Endodermal cell (in vitro differentiated cells): Measurements from ENCODE around the gene WDR45. TPM values are rescaled to one million over a fixed set of nuclear protein-coding genes. Genes with fewer than 3 reads are reported as not detected.

Experiments
- DNase-seq: peaks from one replicate; pipeline ENCODE4 v3.0.0-alpha.2; 2017
- H3K27ac ChIP-seq: 2 replicates; pipeline ENCODE4 v1.5.1; 2013; ENCODE audit warnings: mild to moderate bottlenecking, low read depth, low read length, moderate library complexity
- H3K27me3 ChIP-seq: 2 replicates; pipeline ENCODE4 v1.6.1; 2013; ENCODE audit warnings: mild to moderate bottlenecking, low read length, moderate library complexity; ENCODE audit not compliant: insufficient read depth, control insufficient read depth, poor library complexity, severe bottlenecking
- H3K36me3 ChIP-seq: 2 replicates; pipeline ENCODE4 v1.7.0; 2013; ENCODE audit warnings: mild to moderate bottlenecking, low read length, moderate library complexity; ENCODE audit not compliant: control insufficient read depth, insufficient read depth
- H3K4me1 ChIP-seq: one replicate; pipeline ENCODE4 v1.7.0; 2013; ENCODE audit warnings: low read length; ENCODE audit not compliant: control insufficient read depth, insufficient read depth
- H3K4me3 ChIP-seq: 2 replicates; pipeline ENCODE4 v1.5.1; 2013; ENCODE audit warnings: mild to moderate bottlenecking, low read length, moderate library complexity
- H3K9ac ChIP-seq: 2 replicates; pipeline ENCODE4 v1.6.1; 2013; ENCODE audit warnings: mild to moderate bottlenecking, low read length, moderate library complexity; ENCODE audit not compliant: poor library complexity, severe bottlenecking; ENCODE audit errors: extremely low read depth
- H3K9me3 ChIP-seq: 2 replicates; pipeline ENCODE4 v1.6.1; 2013; ENCODE audit warnings: mild to moderate bottlenecking, low read length, moderate library complexity; ENCODE audit not compliant: control insufficient read depth
- H3K27ac Mint-ChIP-seq: 2 replicates; pipeline ENCODE4 v1.8.0; 2020; ENCODE audit warnings: mixed read lengths
- H3K27me3 Mint-ChIP-seq: 2 replicates; pipeline ENCODE4 v1.8.0; 2021; ENCODE audit warnings: mild to moderate bottlenecking, mixed read lengths; ENCODE audit not compliant: insufficient read depth
- H3K36me3 Mint-ChIP-seq: 2 replicates; pipeline ENCODE4 v1.8.0; 2020; ENCODE audit warnings: low read depth, mixed read lengths
- H3K4me1 Mint-ChIP-seq: 2 replicates; pipeline ENCODE4 v1.8.0; 2020; ENCODE audit warnings: mixed read lengths
- H3K4me3 Mint-ChIP-seq: 2 replicates; pipeline ENCODE4 v1.8.0; 2020; ENCODE audit warnings: mild to moderate bottlenecking, moderate library complexity, mixed read lengths
- H3K9me3 Mint-ChIP-seq: 2 replicates; pipeline ENCODE4 v1.8.0; 2020; ENCODE audit warnings: mild to moderate bottlenecking, mixed read lengths
- CTCF ChIP-seq: fragments of 200-600 bp; sonication (generic); conservative IDR thresholded peaks from 2 replicates; pipeline ENCODE4 v1.5.0; 2021; ENCODE audit warnings: antibody characterized with exemption, mild to moderate bottlenecking
- WGBS, 2 experiments: methylation state at CpG; one replicate each; pipeline versions ENCODE4 v1.1.5 to v1.1.7; 2013; ENCODE audit warnings: missing lambda C conversion rate in 2 of 2, mixed read lengths in 1 of 2; ENCODE audit not compliant: insufficient coverage in 1 of 2, insufficient read length in 1 of 2; 5-methylcytosine and 5-hydroxymethylcytosine counted together
- total RNA-seq, 2 donors: library from RNA; stranded (reverse); fragmentation: NEBNext Ultra II Directional in 1 of 2; extraction: Animal tissue kit (Norgen Biotek cat#: 25700) in 1 of 2; gene quantifications; 2 replicates in 1 of 2; 3 replicates in 1 of 2; pipeline ENCODE4 v1.2.1, GENCODE V29; 2021

Gene WDR45
- total RNA-seq, 2 donors from 2014 or later, result 29.8 to 42.5 TPM

- H3K4me3 Mint-ChIP-seq, result no peak overlapping the region
- no peaks in the 10 kb centered on the region for H3K27me3 Mint-ChIP-seq
- WGBS, 2 experiments, result 90% methylated on average over 8 of the region's 8 CpGs; no CpG with 5 or more reads in 1 of the 2 experiments
These were observed 15.0 kb downstream of the WDR45 start for GRCh38 chrX:49064735-49065134.

GRCh38 chrX:49064303-49064702 lies 15.4 kb downstream of the WDR45 start:
- H3K9ac ChIP-seq, result no peak overlapping the region
- DNase-seq, result no peak
- no peaks in the 10 kb centered on the region for H3K4me1 ChIP-seq
- H3K9me3 ChIP-seq, result no peaks in the 10 kb centered on the region
- Mint-ChIP-seq H3K4me1 (no peaks in the 10 kb centered on the region), H3K36me3 (peaks cover 13% of the 10 kb centered on the region), H3K27ac (no peak overlapping the region), H3K4me3 (no peak overlapping the region), H3K27me3 (no peaks in the 10 kb centered on the region), H3K9me3 (peaks cover 60% of the 10 kb centered on the region)
- 96 to 100% methylated on average over 3 to 20 of the region's 20 CpGs for WGBS, 2 experiments
- H3K4me3 ChIP-seq, result no peak overlapping the region
- no peaks in the 10 kb centered on the region for H3K27me3 ChIP-seq
- H3K36me3 ChIP-seq, result no peaks in the 10 kb centered on the region
- no peak overlapping the region for H3K27ac ChIP-seq
- no peak for TF ChIP-seq CTCF

More at GRCh38 chrX:49064735-49065134, 15.0 kb downstream of the WDR45 start:
- H3K9me3 Mint-ChIP-seq, result peaks cover 63% of the 10 kb centered on the region
- H3K27ac Mint-ChIP-seq, result no peak overlapping the region
- Histone ChIP-seq H3K36me3 (no peaks in the 10 kb centered on the region), H3K4me1 (no peaks in the 10 kb centered on the region), H3K9me3 (no peaks in the 10 kb centered on the region), H3K27ac (no peak overlapping the region), H3K4me3 (no peak overlapping the region), H3K9ac (no peak overlapping the region), H3K27me3 (no peaks in the 10 kb centered on the region)
- no peak for TF ChIP-seq CTCF
- H3K36me3 Mint-ChIP-seq, result peaks cover 13% of the 10 kb centered on the region
- no peak for DNase-seq
- H3K4me1 Mint-ChIP-seq, result no peaks in the 10 kb centered on the region

- H3K4me3 Mint-ChIP-seq, result no peak overlapping the region
- Histone ChIP-seq H3K9ac (no peak overlapping the region), H3K4me3 (no peak overlapping the region), H3K36me3 (no peaks in the 10 kb centered on the region), H3K9me3 (no peaks in the 10 kb centered on the region), H3K4me1 (no peaks in the 10 kb centered on the region), H3K27me3 (no peaks in the 10 kb centered on the region), H3K27ac (no peak overlapping the region)
- no peak for DNase-seq
- peaks cover 60% of the 10 kb centered on the region for H3K9me3 Mint-ChIP-seq
- H3K27me3 Mint-ChIP-seq, result no peaks in the 10 kb centered on the region
- peaks cover 13% of the 10 kb centered on the region for H3K36me3 Mint-ChIP-seq
- H3K4me1 Mint-ChIP-seq, result no peaks in the 10 kb centered on the region
- no peak for TF ChIP-seq CTCF
- no peak overlapping the region for H3K27ac Mint-ChIP-seq
- WGBS, 2 experiments, result 96% methylated on average over 4 of the region's 9 CpGs; no CpG with 5 or more reads in 1 of the 2 experiments
These were observed 16.0 kb downstream of the WDR45 start for GRCh38 chrX:49063715-49064114.
